Stimulated activated CD4-positive, alpha-beta T cell treated with anti-CD3 and anti-CD28 coated beads, Interleukin-4, amount 100 ng/mL, for 48 hours (primary cell): ENCODE results near the gene RIN2.
"Not testable (repeated sequence)": the region's sequence is repeated elsewhere in the genome, so short reads cannot be mapped to it uniquely, and the experiment has no call there.

Experiments
- DNase-seq, 2 donors: peaks; one replicate each; pipeline ENCODE4 v3.0.0-alpha.2; 2020; ENCODE audit warnings: low read depth in 2 of 2

RIN2 gene

DNA sequence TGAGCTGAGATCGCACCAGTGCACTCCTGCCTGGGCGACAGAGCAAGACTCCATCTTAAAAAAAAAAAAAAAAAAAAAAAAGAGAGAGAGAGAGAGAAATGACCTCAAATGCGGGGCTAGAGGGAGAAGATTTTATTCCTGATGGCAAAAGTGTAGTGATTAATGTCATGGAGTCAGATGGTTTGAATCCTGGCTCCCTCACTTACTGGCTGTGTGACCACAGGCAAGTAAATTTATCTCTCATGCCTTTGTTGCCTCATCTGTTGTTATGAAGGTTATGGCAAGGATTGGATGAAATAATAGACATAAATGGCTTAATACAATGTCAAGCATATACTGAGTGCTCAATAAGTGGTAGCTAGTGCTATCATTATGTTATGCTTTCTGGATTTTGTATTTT is 29.3 kb downstream of the RIN2 start:
- DNase-seq, result no peak

GRCh38 chr20:19789009-19789408 is 31.0 kb downstream of the RIN2 start:
- DNase-seq, result no peak

GRCh38 chr20:19789446-19789845 is 31.4 kb downstream of the RIN2 start:
- no peak for DNase-seq

DNA sequence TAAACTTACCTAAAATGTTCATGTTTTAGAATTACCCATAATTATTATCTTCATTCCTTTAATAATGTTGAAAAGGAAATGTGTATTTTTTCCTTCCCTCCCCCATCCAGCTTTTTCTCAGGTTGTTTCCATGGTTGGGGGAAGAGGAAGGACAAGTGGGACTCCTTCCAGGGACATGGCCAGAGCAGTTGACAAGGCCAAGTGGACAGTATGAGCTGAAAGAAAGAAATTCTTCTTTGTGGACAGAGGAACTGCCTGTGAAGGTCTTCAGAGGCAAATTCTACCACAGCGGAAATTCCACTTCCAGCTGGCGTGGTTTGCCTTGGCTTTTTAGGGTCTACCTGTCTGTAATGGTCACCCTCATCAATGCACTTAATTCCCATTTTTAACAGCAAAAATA is 33.8 kb downstream of the RIN2 start:
- no peak for DNase-seq

DNA sequence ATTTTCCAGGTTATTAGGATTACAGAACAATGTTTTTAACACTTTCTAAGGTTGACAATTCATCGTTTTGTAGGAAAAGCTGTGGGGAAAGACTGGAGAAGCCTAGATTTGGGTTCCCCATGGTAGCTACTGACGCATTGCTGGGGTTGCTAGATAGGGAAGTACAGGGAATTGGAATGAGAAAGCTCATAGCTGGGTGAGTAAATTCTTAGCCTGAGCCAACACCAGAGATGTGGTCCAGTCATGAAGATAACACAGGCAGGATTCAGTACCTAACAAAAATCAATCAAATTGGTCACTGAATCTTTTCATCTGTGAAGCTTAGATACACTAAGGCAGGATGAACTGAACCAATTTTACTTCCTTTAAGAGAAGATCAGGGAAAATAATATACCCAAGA is 35.7 kb downstream of the RIN2 start:
- DNase-seq, result no peak

GRCh38 chr20:19794941-19795340 is 36.9 kb downstream of the RIN2 start:
- DNase-seq, result no peak

DNA sequence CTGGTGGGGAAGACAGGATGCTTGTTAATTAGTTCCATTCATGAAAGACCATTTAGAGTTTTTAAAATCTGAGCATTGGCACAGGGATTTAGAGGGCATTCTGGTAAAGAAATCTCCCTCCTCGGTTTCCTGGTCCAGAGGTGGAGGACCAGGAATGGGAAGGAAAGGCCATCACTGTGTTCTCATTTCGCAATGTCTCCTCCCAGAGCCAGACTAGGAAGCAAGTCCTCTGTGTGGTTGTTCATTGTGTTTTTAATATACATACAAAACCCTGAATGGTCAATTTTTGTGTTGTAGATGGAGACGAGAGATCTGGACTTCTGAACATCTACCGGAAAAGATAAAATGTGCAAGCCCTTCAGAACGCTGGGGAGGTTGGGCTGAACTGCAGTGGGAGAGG is 41.3 kb downstream of the RIN2 start:
- no peak for DNase-seq

DNA sequence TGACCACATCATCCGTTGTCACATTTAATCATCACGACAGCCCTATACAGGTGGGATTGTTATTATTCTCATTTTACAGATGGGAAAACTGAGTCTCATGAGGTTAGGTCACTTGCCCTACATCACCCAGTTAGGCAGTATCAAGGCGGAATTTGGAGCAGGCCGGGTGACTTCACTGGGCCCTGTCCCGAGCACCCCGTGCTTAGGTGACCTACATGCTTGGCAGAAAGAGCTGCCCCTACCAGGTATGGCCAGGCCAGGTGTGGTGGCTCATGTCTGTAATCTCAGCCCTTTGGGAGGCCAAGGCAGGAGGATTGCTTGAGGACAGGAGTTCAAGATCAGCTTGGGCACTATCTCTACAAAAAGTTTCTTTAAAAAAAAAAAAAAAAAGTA is 44.0 kb downstream of the RIN2 start:
- DNase-seq, result no peak

DNA sequence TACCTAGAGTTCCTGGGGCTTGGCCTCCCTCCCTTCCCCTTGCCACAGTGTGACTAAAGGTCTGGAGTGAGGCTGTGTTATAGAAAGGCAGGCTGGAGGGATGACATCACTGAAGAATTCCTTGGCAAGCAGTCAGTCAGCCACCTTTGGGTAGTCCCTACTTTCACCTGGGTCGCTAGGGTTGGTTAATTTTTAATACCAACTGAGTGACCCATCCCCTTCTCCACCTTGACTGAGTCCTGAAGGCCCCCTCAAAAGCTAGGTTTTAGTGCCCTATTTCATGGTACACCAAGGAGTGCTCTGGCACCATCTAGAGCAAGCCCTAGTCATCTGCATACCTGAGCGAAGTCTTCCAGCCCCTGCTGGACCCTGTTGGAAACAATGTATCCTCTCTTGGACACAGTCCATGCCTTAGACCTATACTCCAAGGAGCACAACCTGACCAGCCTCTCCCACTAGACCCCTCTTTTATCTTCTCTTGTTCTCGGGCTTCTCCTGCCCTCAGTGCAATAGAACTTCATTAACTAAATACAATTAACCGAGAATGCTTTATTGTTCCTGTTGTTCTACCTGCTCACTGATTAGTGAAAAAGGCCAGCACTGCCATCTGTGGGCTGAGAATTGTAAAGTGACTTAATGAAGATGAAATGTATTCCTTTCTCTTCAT is 44.6 kb downstream of the RIN2 start:
- DNase-seq, result no peak

DNA sequence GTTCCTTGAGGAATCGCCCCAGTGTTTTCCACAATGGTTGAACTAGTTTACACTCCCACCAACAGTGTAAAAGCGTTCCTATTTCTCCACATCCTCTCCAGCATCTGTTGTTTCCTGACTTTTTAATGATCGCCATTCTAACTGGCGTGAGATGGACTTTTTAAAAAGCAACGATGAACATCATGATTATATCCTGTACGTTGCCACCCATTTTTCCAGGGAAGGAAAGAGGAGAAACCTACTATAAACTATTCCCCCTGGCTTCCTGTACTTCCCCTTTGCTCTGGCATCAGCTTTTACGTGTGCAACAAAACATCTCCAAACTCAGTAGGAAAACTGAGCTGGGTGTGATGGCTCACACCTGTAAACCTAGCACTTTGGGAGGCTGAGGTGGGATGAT is 48.2 kb downstream of the RIN2 start:
- not testable (repeated sequence) for DNase-seq

DNA sequence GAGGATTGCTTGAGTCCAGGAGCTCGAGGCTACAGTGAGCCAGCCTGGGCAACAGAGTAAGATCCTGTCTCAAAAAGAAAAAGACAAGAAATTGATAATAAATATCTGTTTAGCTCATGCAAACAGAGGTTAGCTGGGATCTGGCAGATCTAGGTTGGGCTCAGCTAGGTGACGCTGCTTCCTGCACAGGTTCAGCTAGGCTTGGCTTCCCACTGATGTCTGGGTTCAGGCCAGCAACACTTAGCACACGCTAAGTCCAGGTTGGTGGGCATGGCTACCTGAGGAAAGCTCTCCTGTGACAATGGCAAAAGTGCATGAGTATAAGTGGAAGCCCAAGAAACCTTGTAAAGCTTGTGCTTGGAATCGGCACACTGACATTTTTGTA is 48.7 kb downstream of the RIN2 start:
- no peak for DNase-seq

DNA sequence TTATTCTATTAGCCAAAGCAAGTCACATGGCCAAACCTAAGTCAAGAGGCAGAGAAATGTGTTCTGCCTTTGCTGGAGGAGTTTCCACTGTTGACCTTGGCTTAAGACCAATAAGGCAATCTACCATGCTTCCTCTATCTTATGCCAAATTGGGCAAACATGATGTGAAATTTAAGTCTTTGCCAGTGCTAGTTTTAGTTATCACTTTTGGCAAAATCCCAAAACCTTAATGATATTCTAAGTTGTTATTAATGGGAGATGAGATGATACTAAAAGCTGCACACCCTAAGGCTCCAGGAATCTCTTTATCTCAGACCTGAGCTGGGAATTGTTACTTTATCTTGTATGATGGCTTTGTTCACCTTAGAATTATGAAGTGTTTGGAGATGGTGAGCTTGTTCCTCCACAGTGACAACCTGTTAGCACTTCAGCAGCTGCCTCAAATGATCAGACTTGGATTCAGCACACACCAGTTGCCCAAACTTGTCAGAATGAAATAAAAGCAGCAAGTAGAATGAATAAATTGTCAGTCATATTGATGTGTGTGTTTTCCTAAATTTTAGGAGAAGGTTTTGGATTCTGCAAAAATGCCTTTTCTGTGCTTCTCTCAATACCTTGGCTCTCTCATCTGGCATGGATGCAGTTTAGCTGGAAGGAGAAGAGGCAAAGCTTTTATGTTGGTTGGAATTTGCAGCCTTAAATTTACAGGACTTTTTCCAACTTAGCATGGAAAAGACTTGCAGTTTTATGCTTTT is 49.3 kb downstream of the RIN2 start:
- DNase-seq, result no peak
